GM18861 (cell line): ENCODE data around the gene SPRY4.
"Not testable (repeated sequence)": the region's sequence is repeated elsewhere in the genome, so short reads cannot be mapped to it uniquely, and the experiment has no call there.

Experiments
- ATAC-seq: cut with Tn5 transposase; IDR thresholded peaks from one replicate; pipeline ENCODE4 v1.9.1; 2021; ENCODE audit not compliant: unreplicated experiment

The SPRY4 gene

DNA sequence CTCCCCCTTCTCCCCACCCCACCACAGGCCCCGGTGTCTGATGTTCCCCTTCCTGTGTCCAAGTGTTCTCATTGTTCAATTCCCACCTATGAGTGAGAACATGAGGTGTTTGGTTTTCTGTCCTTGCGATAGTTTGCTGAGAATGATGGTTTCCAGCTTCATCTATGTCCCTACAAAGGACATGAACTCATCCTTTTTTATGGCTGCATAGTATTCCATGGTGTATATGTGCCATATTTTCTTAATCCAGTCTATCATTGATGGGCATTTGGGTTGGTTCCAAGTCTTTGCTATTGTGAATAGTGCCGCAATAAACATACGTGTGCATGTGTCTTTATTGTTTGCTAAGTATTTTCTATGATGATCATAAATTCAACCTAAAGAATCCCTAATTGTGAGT, 60.7 kb downstream of the SPRY4 start:
- not testable (repeated sequence) for ATAC-seq

DNA sequence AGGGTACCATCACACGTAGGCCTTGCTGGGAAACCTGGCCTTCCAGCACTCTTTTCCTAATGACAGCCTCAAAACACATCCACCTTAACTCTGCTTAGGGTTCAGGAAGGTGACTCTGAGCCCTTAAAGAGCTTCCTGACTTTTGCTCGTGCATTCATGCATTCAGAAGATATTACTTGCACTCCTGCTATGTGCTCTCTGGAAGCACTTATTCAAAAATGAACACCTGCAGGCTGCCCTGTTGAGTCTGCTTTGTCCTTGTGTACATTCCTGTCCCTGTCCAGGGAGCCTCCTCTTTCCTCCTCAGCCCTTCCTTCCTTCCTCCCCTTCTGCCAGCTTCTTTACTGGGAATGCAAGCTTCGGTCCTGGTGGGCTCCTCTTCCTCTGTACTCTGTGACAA, 61.5 kb downstream of the SPRY4 start:
- ATAC-seq = no peak

DNA sequence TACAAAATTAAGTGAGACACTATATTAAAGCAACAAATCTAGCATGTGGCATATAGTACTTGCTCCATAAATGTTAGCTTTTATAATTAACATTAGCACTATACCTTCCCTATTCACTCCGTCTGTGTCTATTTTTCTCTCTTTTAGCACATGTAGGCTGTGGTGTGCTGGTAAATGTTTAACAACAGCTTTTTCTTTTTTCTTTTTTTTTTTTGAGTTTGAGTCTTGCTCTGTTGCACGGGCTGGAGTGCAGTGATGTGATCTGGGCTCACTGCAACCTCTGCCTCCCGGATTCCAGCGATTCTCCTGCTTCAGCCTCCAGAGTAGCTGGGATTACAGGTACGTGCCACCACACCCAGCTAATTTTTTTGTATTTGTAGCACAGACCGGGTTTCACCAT, 62.1 kb downstream of the SPRY4 start:
- ATAC-seq = no peak
